Measurements from ENCODE around the gene RBMY1A1.
"Not testable (repeated sequence)": the region's sequence is repeated elsewhere in the genome, so short reads cannot be mapped to it uniquely, and the experiment has no call there.

The RBMY1A1 gene

DNA sequence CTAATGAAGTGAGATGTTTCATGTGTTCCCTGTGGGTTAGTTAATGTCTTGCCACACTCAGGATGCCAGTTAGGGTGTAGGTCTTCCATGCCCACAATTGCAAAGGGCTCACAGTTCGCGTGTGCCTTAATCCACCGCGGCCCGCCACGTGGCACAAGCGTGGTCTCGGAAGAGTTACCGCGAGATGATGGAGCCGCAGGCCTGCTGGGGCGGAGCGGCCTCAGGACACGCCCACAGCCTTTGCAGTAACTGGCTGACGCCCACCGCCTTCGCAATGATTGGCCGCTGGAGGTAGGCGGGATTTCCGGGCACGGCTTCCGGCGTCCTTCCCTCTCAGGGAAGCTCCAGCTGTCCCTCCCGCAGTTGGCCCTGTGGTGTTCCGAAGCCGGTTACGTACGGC, at the start of gene RBMY1A1:
Gene RBMY1A1, plus strand, starts transcription at position 301 of the 400 bp plus-strand sequence. CDS start 2,013 bp downstream, outside the sequence.
- DNase-seq, result not testable (repeated sequence)

DNA sequence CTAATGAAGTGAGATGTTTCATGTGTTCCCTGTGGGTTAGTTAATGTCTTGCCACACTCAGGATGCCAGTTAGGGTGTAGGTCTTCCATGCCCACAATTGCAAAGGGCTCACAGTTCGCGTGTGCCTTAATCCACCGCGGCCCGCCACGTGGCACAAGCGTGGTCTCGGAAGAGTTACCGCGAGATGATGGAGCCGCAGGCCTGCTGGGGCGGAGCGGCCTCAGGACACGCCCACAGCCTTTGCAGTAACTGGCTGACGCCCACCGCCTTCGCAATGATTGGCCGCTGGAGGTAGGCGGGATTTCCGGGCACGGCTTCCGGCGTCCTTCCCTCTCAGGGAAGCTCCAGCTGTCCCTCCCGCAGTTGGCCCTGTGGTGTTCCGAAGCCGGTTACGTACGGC, 23.6 kb upstream of the RBMY1A1 start, which contains the start of gene RBMY1B:
Gene RBMY1B, plus strand, starts transcription at position 301 of the 400 bp plus-strand sequence. CDS start 2,013 bp downstream, outside the sequence.
- DNase-seq, result not testable (repeated sequence)

DNA sequence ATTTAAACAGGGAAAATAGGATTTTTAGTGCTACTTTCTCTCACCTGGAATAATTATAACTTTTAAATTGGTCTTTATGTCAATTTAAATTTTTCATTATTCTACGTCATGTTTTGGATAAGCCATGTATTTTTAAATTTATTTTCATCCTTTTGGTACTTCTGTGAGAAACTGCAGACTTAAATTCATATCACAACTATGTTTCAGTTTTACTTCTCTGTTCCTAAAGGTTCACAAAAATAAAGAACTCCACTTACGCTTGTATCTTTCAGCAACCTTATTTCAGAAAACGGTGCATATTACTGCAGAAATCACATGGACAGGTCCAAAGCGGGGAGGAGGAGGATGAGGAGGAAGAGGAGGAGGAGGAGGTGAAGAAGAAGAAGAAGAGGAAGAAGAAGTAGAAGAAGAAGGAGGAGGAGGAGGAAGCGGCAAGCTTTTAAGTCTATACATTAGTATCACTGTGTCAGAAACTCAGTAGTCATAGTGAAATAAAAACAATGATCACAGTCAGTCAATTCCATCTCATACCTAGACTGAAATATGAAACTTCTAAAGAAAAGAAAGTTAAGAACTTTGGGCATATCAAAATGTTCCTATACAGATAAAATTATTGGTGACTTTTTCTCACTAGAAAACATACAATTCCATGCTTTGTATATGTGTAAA, 24.8 kb downstream of the RBMY1A1 start:
- DNase-seq, result not testable (repeated sequence)

DNA sequence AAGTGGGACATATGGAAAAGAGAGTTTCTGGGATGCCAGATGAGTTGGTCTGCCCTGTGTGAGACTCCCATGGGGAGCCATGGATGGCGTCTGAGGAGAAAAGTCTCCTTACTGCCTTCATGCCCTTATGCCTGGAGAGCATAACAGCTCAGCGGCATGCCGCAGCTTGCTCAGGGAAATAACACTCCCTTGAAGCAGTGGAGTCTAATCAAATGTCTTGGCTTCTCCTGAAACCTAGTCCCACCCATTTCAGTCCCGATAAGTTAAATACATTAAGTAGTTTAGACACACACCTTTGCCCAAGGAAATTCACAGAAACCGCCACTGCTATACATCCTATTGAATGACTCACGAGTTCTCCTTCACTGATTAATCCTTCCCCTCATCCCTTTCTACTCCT, 50.8 kb downstream of the RBMY1A1 start:
- DNase-seq, result no peak

DNA sequence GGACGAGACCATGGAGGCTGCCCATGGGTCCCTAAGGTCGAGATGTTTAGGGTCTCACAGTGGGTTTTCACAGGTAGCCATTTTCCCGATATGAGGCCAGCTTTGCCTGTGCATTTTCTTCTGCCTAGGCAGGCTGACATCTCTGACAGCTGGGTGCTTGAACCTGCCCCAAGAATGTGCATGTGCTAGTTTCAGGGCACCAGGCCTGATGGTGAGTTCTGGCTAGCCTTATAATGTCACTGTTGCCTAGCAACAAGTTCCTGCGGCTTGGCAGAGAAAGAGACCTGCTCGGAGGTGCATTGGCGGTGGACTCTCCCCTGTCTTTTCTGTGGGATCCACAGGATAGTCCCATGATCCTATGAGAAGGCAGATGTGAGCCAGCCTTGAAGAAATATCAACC, 51.8 kb downstream of the RBMY1A1 start:
- DNase-seq, result not testable (repeated sequence)

DNA sequence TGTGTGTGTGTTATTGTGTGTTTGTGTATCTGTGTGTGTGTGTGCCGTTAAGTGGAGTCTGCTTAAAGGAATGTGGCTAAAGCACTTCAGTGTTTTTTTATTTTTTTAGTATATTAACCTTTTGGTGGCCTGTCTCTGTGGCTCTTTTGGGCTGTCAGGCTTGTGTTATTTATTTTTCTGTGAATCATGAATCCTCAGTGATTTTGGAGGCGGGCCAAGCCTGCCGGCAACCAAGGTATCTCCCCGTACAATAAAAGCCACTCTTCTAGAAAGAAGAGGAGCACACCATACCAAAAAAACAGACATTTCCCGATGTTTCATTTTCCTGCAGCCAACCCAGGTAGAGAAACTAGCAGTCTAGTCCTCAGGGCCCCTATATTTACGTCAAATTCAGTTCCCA, 57.4 kb downstream of the RBMY1A1 start:
- no peak for DNase-seq

DNA sequence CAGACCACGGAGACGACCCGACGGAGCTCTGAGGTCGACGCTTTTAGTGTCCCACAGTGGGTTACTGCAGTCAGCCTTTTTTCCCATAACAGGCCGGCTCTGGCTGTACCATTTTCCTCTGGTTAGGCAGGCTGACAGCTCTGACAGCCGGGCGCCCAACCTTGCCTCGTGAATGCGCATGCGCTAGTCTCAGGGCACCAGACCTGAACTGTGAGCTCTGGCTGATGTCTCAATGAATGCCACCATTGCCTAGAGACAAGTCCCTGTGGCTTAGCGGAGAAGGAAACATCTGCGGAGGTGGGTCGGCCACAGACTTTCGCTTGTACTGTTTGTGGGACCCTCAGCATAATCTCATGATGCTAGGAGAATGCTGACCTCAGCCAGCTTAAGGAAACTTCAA, 61.6 kb downstream of the RBMY1A1 start:
- DNase-seq, result not testable (repeated sequence)
